Purkinje cell (primary cell): ENCODE data around the gene KIF20B. TPM values are rescaled to one million over a fixed set of nuclear protein-coding genes. Genes with fewer than 3 reads are reported as not detected.

Source experiments
- polyA plus RNA-seq: library from polyadenylated mRNA; unstranded; fragments of >200 nt; fragmentation: Nextera tagmentation; gene quantifications from 2 replicates; pipeline ENCODE4 v1.2.1, GENCODE V29; 2014

The KIF20B gene, protein sequence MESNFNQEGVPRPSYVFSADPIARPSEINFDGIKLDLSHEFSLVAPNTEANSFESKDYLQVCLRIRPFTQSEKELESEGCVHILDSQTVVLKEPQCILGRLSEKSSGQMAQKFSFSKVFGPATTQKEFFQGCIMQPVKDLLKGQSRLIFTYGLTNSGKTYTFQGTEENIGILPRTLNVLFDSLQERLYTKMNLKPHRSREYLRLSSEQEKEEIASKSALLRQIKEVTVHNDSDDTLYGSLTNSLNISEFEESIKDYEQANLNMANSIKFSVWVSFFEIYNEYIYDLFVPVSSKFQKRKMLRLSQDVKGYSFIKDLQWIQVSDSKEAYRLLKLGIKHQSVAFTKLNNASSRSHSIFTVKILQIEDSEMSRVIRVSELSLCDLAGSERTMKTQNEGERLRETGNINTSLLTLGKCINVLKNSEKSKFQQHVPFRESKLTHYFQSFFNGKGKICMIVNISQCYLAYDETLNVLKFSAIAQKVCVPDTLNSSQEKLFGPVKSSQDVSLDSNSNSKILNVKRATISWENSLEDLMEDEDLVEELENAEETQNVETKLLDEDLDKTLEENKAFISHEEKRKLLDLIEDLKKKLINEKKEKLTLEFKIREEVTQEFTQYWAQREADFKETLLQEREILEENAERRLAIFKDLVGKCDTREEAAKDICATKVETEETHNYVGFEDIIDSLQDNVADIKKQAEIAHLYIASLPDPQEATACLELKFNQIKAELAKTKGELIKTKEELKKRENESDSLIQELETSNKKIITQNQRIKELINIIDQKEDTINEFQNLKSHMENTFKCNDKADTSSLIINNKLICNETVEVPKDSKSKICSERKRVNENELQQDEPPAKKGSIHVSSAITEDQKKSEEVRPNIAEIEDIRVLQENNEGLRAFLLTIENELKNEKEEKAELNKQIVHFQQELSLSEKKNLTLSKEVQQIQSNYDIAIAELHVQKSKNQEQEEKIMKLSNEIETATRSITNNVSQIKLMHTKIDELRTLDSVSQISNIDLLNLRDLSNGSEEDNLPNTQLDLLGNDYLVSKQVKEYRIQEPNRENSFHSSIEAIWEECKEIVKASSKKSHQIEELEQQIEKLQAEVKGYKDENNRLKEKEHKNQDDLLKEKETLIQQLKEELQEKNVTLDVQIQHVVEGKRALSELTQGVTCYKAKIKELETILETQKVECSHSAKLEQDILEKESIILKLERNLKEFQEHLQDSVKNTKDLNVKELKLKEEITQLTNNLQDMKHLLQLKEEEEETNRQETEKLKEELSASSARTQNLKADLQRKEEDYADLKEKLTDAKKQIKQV (N-terminal part only)
- polyA plus RNA-seq = 2.4 and 3.4 TPM in 2 replicates

DNA sequence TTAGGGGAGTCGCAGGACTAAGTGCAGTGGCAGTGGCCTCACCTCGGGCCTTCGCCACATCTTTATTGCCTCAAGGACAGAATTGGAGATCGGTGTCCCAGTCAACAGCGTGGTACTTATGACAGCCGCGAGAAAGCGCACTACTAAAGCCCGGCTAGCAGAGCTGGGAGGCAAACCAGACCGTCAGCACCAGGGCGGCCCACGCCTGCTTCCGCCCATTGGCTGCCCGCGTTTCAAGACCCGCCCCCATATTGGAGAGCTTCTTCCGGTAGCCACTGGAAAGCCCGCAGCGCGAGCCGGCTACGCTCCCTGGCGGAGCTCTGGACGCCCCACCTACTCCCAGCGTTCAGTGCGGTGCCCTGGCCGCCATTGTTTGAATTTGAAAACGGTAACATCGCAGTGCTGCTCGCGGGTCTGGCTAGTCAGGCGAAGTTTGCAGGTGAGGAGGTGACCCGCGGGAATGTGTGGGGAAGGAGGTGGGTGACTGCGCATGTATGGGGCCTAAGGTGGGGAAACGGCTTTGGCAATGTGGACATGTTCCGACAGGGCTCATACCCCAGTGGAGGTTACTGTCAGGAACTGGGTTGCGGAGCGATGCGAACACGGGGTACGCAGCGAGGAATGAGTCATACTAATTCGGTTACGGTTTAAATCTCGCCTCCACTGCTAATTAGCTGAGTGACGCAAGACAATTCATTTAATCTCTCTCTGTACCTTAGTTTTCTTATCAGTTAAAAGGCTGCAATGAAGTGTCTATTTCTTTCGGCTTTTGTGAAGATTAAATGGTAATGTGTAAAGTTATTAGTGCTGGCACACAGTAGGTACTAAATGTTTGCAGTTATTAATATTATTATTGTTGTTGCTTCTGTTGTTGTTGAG lies at the start of gene KIF20B:
Gene KIF20B (plus strand): TSS at position 349 of the 879 bp plus-strand sequence. CDS start 3,705 bp downstream, outside the sequence.

Other genes with a start within 250 kb of the KIF20B start
- gene SLC16A12, start 166.0 kb upstream of the KIF20B start, polyA plus RNA-seq = not detected in 2 replicates
- 2.2 and 7.9 TPM in 2 replicates for gene PANK1, start 56.3 kb upstream of the KIF20B start, polyA plus RNA-seq